H1 (cell line): Measurements from ENCODE around the gene PRKRIP1. TPM values are rescaled to one million over a fixed set of nuclear protein-coding genes. Genes with fewer than 3 reads are reported as not detected.

ENCODE experiments used
- CTCF ChIA-PET: fragments of 300-600 bp; sonication (Branson Sonifier 250); formaldehyde crosslinking; loops from one replicate; lab custom pipeline; 2021; ENCODE audit not compliant: partially characterized antibody; lab: Charles Lee
- POLR2A ChIA-PET: fragments of 300-600 bp; sonication (Branson Sonifier 250); formaldehyde crosslinking; loops from one replicate; lab custom pipeline; 2021; ENCODE audit warnings: inconsistent platforms; ENCODE audit not compliant: partially characterized antibody; lab: Charles Lee
- DNase-seq, 2 experiments: peaks; one replicate each; pipeline versions ENCODE4 v3.0.0 to v3.0.0-alpha.2; 2010 to 2022; ENCODE audit warnings: low spot score in 2 of 2, low read depth in 1 of 2, mixed read lengths in 1 of 2
- FAIRE-seq: peaks from 2 replicates; lab custom pipeline; 2011; peaks lifted over from hg19 to GRCh38; lab: Jason Lieb, UNC
- H2AFZ ChIP-seq: 2 replicates; pipeline ENCODE4 v1.8.1; 2012; ENCODE audit warnings: low read length, inconsistent platforms
- H2AK5ac ChIP-seq: 2 replicates; pipeline ENCODE4 v1.6.1; 2013; ENCODE audit warnings: low read depth, low read length
- H2BK120ac ChIP-seq: replicated peaks from 2 replicates; pipeline ENCODE3; 2013; ENCODE audit warnings: low read depth, low read length, inconsistent platforms
- H2BK12ac ChIP-seq: 2 replicates; pipeline ENCODE4 v1.6.1; 2013; ENCODE audit warnings: low read depth, low read length
- H2BK15ac ChIP-seq: 2 replicates; pipeline ENCODE4 v1.6.1; 2013; ENCODE audit warnings: low read length
- H2BK20ac ChIP-seq: 2 replicates; pipeline ENCODE4 v1.6.1; 2013; ENCODE audit warnings: low read length
- H2BK5ac ChIP-seq: 2 replicates; pipeline ENCODE4 v1.6.1; 2013; ENCODE audit warnings: low read depth, low read length
- H3K14ac ChIP-seq: 2 replicates; pipeline ENCODE4 v1.6.1; 2013; ENCODE audit warnings: inconsistent platforms; ENCODE audit not compliant: insufficient read length
- H3K18ac ChIP-seq: 2 replicates; pipeline ENCODE4 v1.6.1; 2013; ENCODE audit warnings: low read length; ENCODE audit errors: extremely low read depth
- H3K23ac ChIP-seq: 2 replicates; pipeline ENCODE4 v1.6.1; 2013; ENCODE audit warnings: inconsistent platforms; ENCODE audit not compliant: insufficient read length
- H3K23me2 ChIP-seq: 2 replicates; pipeline ENCODE4 v1.6.1; 2013; ENCODE audit warnings: low read depth, low read length
- H3K27ac ChIP-seq: 2 replicates; pipeline ENCODE4 v1.6.1; 2011; ENCODE audit warnings: low read depth, low read length, inconsistent platforms
- H3K27me3 ChIP-seq, 4 experiments: replicated peaks in 1 of 4; 1 replicate in 1 of 4; 2 replicates in 3 of 4; pipeline versions ENCODE4 v1.6.1 to v1.8.1; 2011 to 2013; ENCODE audit warnings: low read length in 3 of 4, mild to moderate bottlenecking in 3 of 4, inconsistent platforms in 2 of 4, mixed read lengths in 2 of 4, moderate library complexity in 1 of 4; ENCODE audit not compliant: control insufficient read depth in 3 of 4, insufficient read depth in 3 of 4; ENCODE audit errors: extremely low read depth in 1 of 4
- H3K36me3 ChIP-seq, 4 experiments: 2 replicates each; pipeline versions ENCODE4 v1.6.1 to v1.8.1; 2011 to 2013; ENCODE audit warnings: mild to moderate bottlenecking in 4 of 4, low read length in 3 of 4, moderate library complexity in 2 of 4, control low read depth in 1 of 4, inconsistent platforms in 1 of 4; ENCODE audit not compliant: insufficient read depth in 4 of 4, control insufficient read depth in 2 of 4
- H3K4ac ChIP-seq: replicated peaks from 2 replicates; pipeline ENCODE3; 2013; ENCODE audit warnings: low read length, low read depth, mixed read lengths, inconsistent platforms; ENCODE audit not compliant: insufficient read length
- H3K4me1 ChIP-seq, 4 experiments: replicated peaks in 1 of 4; 1 replicate in 1 of 4; 2 replicates in 3 of 4; pipeline versions ENCODE4 v1.6.1 to v1.8.1; 2011 to 2013; ENCODE audit warnings: low read length in 3 of 4, inconsistent platforms in 2 of 4, mixed read lengths in 1 of 4; ENCODE audit not compliant: insufficient read depth in 4 of 4, control insufficient read depth in 3 of 4
- H3K4me2 ChIP-seq, 2 experiments: 2 replicates each; pipeline versions ENCODE4 v1.6.1 to v1.8.1; 2011 to 2013; ENCODE audit warnings: low read depth in 2 of 2, low read length in 2 of 2, control low read depth in 1 of 2, inconsistent platforms in 1 of 2, mild to moderate bottlenecking in 1 of 2; ENCODE audit not compliant: insufficient read depth in 1 of 2
- H3K4me3 ChIP-seq, 4 experiments: fragments of 200-600, 300-600 bp in 1 of 4; sonication (generic), shearing (Covaris generic), sonication (Bioruptor Twin) in 1 of 4; 2 replicates each; pipeline versions ENCODE4 v1.5.1 to v1.8.1; 2011 to 2016; ENCODE audit warnings: low read length in 4 of 4, low read depth in 3 of 4, control low read depth in 2 of 4, inconsistent platforms in 2 of 4, mild to moderate bottlenecking in 2 of 4, mixed read lengths in 1 of 4, moderate library complexity in 1 of 4; ENCODE audit not compliant: insufficient read depth in 2 of 4; ENCODE audit errors: extremely low read depth in 1 of 4
- H3K56ac ChIP-seq: replicated peaks from 2 replicates; pipeline ENCODE3; 2013; ENCODE audit warnings: low read depth, mild to moderate bottlenecking, mixed read lengths, low read length, inconsistent platforms; ENCODE audit not compliant: insufficient read length
- H3K79me1 ChIP-seq: 2 replicates; pipeline ENCODE4 v1.6.1; 2013; ENCODE audit warnings: low read depth, low read length, control low read depth
- H3K79me2 ChIP-seq, 2 experiments: 2 replicates each; pipeline versions ENCODE4 v1.6.1 to v1.8.1; 2012 to 2013; ENCODE audit warnings: low read length in 2 of 2, mild to moderate bottlenecking in 2 of 2, inconsistent platforms in 1 of 2; ENCODE audit not compliant: insufficient read depth in 2 of 2, control insufficient read depth in 1 of 2
- H3K9ac ChIP-seq, 4 experiments: replicated peaks in 1 of 4; 1 replicate in 1 of 4; 2 replicates in 3 of 4; pipeline versions ENCODE4 v1.6.1 to v1.8.1; 2011 to 2013; ENCODE audit warnings: low read depth in 3 of 4, low read length in 3 of 4, control low read depth in 2 of 4, mild to moderate bottlenecking in 2 of 4, moderate library complexity in 2 of 4, inconsistent platforms in 1 of 4; ENCODE audit errors: extremely low read depth in 1 of 4
- H3K9me3 ChIP-seq, 2 experiments: 2 replicates each; pipeline versions ENCODE4 v1.6.1 to v1.8.1; 2012 to 2013; ENCODE audit warnings: mild to moderate bottlenecking in 2 of 2, moderate library complexity in 2 of 2, control low read depth in 1 of 2, inconsistent platforms in 1 of 2, low read depth in 1 of 2, low read length in 1 of 2, mixed read lengths in 1 of 2; ENCODE audit not compliant: insufficient read depth in 2 of 2
- H4K20me1 ChIP-seq, 2 experiments: replicated peaks in 1 of 2; 2 replicates each; pipeline versions ENCODE3 to v1.8.1; 2011 to 2013; ENCODE audit warnings: inconsistent platforms in 2 of 2, low read length in 2 of 2, mild to moderate bottlenecking in 1 of 2; ENCODE audit not compliant: insufficient read depth in 2 of 2, control insufficient read depth in 1 of 2
- H4K5ac ChIP-seq: 2 replicates; pipeline ENCODE4 v1.6.1; 2013; ENCODE audit warnings: low read length, low read depth, mixed read lengths, inconsistent platforms; ENCODE audit not compliant: insufficient read length
- H4K8ac ChIP-seq: 2 replicates; pipeline ENCODE4 v1.8.0; 2013; ENCODE audit warnings: mild to moderate bottlenecking, moderate library complexity, low read length, inconsistent platforms; ENCODE audit not compliant: insufficient read depth; ENCODE audit errors: extremely low read depth
- H4K91ac ChIP-seq: replicated peaks from 2 replicates; pipeline ENCODE3; 2013; ENCODE audit warnings: low read length, mixed read lengths, inconsistent platforms; ENCODE audit not compliant: insufficient read length
- CHD1 ChIP-seq: IDR thresholded peaks from 2 replicates; pipeline ENCODE4 v1.6.1; 2012; ENCODE audit warnings: low read depth, low read length, improper control_type of control experiment
- E2F6 ChIP-seq: IDR thresholded peaks from 2 replicates; pipeline ENCODE4 v1.6.1; 2012; ENCODE audit warnings: inconsistent platforms
- EZH2 ChIP-seq: fragments of 200-600 bp; sonication (generic); IDR thresholded peaks from 2 replicates; pipeline ENCODE4 v1.7.1; 2012; ENCODE audit warnings: low read depth, mild to moderate bottlenecking, moderate library complexity, low read length, inconsistent platforms; ENCODE audit not compliant: severe bottlenecking
- HDAC2 ChIP-seq, 2 experiments: fragments of 300-600 bp in 1 of 2; sonication (generic) in 1 of 2; IDR thresholded peaks; 2 replicates each; pipeline ENCODE4 v1.6.1; 2011 to 2012; ENCODE audit warnings: low read depth in 2 of 2, low read length in 2 of 2, mild to moderate bottlenecking in 2 of 2, moderate library complexity in 2 of 2, borderline replicate concordance in 1 of 2, inconsistent platforms in 1 of 2
- JUND ChIP-seq: IDR thresholded peaks from 2 replicates; pipeline ENCODE4 v1.6.1; 2011; ENCODE audit warnings: mild to moderate bottlenecking, improper control_type of control experiment, low read length
- MAFK ChIP-seq: IDR thresholded peaks from 2 replicates; pipeline ENCODE4 v1.6.1; 2012; ENCODE audit warnings: low read depth, mild to moderate bottlenecking, improper control_type of control experiment, low read length
- SIX5 ChIP-seq: IDR thresholded peaks from 2 replicates; pipeline ENCODE4 v1.6.1; 2011; ENCODE audit warnings: mild to moderate bottlenecking, low read depth, low read length
- SRF ChIP-seq: IDR thresholded peaks from 2 replicates; pipeline ENCODE4 v1.6.1; 2011; ENCODE audit warnings: mild to moderate bottlenecking, low read depth, low read length, moderate library complexity
- SUZ12 ChIP-seq: fragments of 200-600 bp; sonication (generic); IDR thresholded peaks from 2 replicates; pipeline ENCODE4 v1.6.1; 2012; ENCODE audit warnings: mild to moderate bottlenecking, inconsistent platforms, low read length, moderate library complexity, mixed read lengths
- ZNF274 ChIP-seq: IDR thresholded peaks from 2 replicates; pipeline ENCODE4 v1.7.0; 2012; ENCODE audit warnings: low read length, borderline replicate concordance; ENCODE audit errors: extremely low read depth
- WGBS, 2 experiments: shearing (Covaris generic) in 1 of 2; methylation state at CpG; one replicate each; pipeline versions ENCODE4 v1.1.6 to v1.1.7; 2013 to 2015; ENCODE audit warnings: low lambda C conversion rate in 2 of 2, mixed read lengths in 2 of 2, inconsistent platforms in 1 of 2, low coverage in 1 of 2, missing lambda C conversion rate in 1 of 2; ENCODE audit not compliant: insufficient replicate concordance in 2 of 2, insufficient coverage in 1 of 2, insufficient read length in 1 of 2; ENCODE audit errors: extremely low coverage in 1 of 2, missing lambda C conversion rate in 1 of 2; 5-methylcytosine and 5-hydroxymethylcytosine counted together
- polyA plus RNA-seq, 7 experiments: library from polyadenylated mRNA; depleted of rRNA in 3 of 7; stranded (reverse) in 5 of 7; unstranded in 2 of 7; fragments of >200 nt in 5 of 7; fragments of 200-250 nt in 2 of 7; gene quantifications; 1 replicate in 5 of 7; 2 replicates in 1 of 7; 4 replicates in 1 of 7; pipeline versions ENCODE4 v1.2.1 to v1.2.3, GENCODE V29; 2011 to 2013; ENCODE audit warnings: missing spikeins in 2 of 7, mixed read lengths in 2 of 7
- total RNA-seq: library from RNA; stranded (reverse); fragmentation: NEBNext Ultra II Directional; extraction: Animal tissue kit (Norgen Biotek cat#: 25700); gene quantifications from 2 replicates; pipeline ENCODE4 v1.2.1, GENCODE V29; 2021
- TF ChIP-seq, protein P1 (sequence below): IDR thresholded peaks from 2 replicates; pipeline ENCODE4 v1.6.1; 2011; ENCODE audit warnings: low read depth, mild to moderate bottlenecking, low read length; ENCODE audit not compliant: insufficient read depth

The PRKRIP1 gene
- total and polyA plus RNA-seq, 2 of the 8 experiments (the other 6 are each of a cell fraction or from before 2014, with no cell fraction given) = 11.1 to 22.0 TPM

DNA sequence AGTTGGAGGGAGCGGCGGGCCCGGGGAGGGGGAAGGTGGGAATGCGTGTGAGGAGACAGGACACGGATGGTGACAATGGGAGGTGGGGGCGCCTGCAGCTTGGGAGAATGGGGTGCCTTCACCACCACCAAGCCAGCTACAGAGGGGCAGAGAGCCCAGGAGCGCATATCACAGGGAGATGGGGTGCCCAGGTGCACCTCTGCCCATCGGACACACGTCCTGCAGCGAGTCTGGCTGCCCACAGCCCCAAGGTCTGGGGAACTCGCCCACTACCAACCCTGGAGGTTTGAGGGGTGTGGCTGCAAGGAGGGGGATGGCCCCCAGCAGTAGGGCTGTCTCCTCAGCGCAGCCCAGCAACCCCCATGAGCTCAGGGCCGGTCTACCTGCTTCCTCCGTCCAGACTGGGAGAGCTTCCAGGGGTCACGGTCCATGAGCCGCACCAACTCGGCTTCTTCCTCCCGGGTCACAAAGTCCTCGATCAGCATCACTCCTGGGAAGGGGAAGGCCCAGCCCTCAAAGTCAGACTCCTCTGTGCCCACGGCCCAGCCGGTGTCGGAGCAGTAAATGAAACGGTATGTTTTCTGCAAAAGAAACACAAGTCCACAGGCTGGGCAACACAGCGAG, 63.2 kb downstream of the PRKRIP1 start:
- Histone ChIP-seq H2BK15ac (no peak overlapping the region), H4K91ac (no peak overlapping the region), H3K9me3 (no peaks in the 10 kb centered on the region), H2BK12ac (no peak overlapping the region), H4K5ac (no peak overlapping the region), H2AFZ (no peak overlapping the region), H3K4me3 (no peak overlapping the region), H3K18ac (no peak overlapping the region), H3K79me2 (peaks cover 0 to 10% of the 10 kb centered on the region in 2 experiments; a peak in 2 of 4 replicates), H3K27me3 (no peaks in the 10 kb centered on the region; a peak in 1 of 7 replicates), H2BK20ac (no peak overlapping the region), H3K23me2 (peaks cover 5% of the 10 kb centered on the region; the same call in 1 of the 2 replicates), H2AK5ac (no peak overlapping the region), H3K4ac (no peak overlapping the region), H3K4me1 (peaks cover 0 to 7% (median 1%) of the 10 kb centered on the region in 4 experiments; a peak in 3 of 7 replicates), H3K9ac (no peak overlapping the region), H3K23ac (no peak overlapping the region), H4K20me1 (peaks cover 0 to 2% of the 10 kb centered on the region in 2 experiments), H2BK5ac (no peak overlapping the region), H3K56ac (no peak overlapping the region), H3K14ac (no peak overlapping the region), H2BK120ac (no peak overlapping the region), H3K79me1 (peaks cover 9% of the 10 kb centered on the region), H3K36me3 (peaks cover 7 to 22% (median 17%) of the 10 kb centered on the region in 4 experiments; a peak in 5 of 8 replicates), H3K27ac (no peak overlapping the region), H4K8ac (no peak overlapping the region; the same call in 1 of the 2 replicates), H3K4me2 (no peak overlapping the region)
- CTCF ChIA-PET = interaction anchor here (0.7 to 1.4 kb wide), 3 partner anchors 8 to 49 kb away, joined by 3 to 4 read pairs (median 4); no protein-coding TSS in a partner anchor
- POLR2A ChIA-PET = interaction anchor here (0.8 to 2.2 kb wide), 3 partner anchors 10 to 63 kb away, joined by 3 to 6 read pairs (median 3); partner anchors contain the start of gene PRKRIP1
- FAIRE-seq = no peak
- no peak for DNase-seq
- 91% methylated on average over 18 of the region's 24 CpGs; no CpG with 5 or more reads in 1 of the 2 experiments for WGBS, 2 experiments
- no peak for TF ChIP-seq MAFK
- no peak for TF ChIP-seq CHD1
- TF ChIP-seq SUZ12 = no peak
- TF ChIP-seq JUND = no peak
- no peak for TF ChIP-seq EZH2
- TF ChIP-seq E2F6 = no peak
- TF ChIP-seq SRF = no peak
- TF ChIP-seq HDAC2 (IDR thresholded peaks at IDR 0.05; ENCODE audit: borderline replicate concordance in 1 of 2, low read depth in 2 of 2, low read length in 2 of 2) = no peak
- no peak for TF ChIP-seq ZNF274
- TF ChIP-seq, protein P1, sequence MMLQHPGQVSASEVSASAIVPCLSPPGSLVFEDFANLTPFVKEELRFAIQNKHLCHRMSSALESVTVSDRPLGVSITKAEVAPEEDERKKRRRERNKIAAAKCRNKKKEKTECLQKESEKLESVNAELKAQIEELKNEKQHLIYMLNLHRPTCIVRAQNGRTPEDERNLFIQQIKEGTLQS = no peak
- TF ChIP-seq SIX5 = no peak
